NCI-H2227 (cell line): ENCODE results near the gene SPATS2L.

ENCODE experiments used
- DNase-seq: peaks from one replicate; lab custom pipeline; 2025; ENCODE audit not compliant: unreplicated experiment; lab: John Stamatoyannopoulos, UW

The SPATS2L gene

DNA sequence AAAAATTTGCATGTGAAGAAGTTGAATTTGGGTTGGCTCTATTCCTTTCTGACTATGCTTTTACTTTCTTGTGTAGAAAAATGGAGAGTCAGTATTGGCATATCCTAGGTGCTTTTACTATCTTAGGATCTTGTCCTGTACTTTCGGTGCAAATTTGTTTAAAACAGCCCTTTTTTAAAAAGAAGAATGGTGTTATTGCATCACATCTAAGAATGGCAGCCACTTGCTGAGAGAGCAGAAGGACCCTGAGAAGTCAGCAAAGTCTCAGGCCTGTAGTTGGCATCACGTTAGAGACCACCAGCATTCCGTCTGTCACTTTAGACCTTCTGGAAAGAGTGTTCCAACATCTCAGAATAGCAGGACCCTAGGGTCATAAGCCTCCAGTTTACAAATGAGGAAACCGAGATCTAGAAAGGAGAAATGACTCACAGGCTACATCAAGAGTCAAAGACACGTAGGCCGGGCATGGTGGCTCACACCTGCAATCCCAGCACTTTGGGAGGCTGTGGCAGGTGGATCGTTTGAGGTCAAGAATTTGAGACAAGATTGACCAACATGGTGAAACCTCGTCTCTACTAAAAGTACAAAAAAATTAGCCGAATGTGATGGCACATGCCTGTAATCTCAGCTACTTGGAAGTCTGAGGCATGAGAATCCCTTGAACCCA lies 42.5 kb downstream of the SPATS2L start:
- no peak for DNase-seq

- no peak for DNase-seq
Observed at GRCh38 chr2:200349868-200350267, 43.4 kb downstream of the SPATS2L start.

- no peak for DNase-seq
Observed at GRCh38 chr2:200350850-200351285, 44.4 kb downstream of the SPATS2L start.

DNA sequence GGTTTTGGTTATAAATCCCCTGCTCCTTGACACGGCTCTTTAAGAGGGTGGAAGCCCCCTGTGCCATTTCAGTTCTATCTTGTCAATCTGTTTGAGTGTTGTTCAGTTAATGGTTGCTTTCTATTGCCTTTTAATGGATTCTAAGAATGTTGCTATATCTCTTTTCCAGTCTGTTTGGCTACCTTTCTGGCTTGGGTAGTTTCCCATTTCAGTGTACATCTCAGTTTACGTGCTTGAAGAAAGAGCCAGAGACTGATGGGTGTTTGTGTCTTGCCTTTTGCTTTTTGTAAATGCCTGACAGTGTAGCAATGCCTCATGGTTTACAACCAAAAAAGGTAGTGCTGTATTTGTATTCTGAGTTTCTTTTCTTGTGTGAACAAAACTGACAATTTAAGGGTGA lies 45.3 kb downstream of the SPATS2L start:
- DNase-seq: no peak

GRCh38 chr2:200352636-200353035 lies 46.1 kb downstream of the SPATS2L start:
- DNase-seq: no peak

DNA sequence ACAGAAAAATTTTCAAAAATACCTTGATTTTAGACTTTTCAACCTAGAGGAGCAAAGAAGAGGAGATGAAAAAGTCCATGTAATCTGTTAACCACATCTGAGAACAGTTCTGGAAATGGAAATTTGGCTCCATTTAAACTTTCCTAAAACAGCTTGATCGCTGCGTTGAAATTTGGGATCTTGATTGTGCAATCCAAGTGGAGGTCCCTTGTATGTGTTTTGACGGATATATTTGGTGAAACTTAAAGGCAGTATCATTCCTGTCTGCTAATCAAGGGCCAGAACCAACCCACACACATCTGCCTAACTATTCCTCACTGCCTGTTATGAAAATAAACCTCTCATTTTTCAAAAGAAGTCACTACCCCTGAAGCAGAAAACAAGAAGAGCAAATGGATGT lies 46.6 kb downstream of the SPATS2L start:
- DNase-seq: no peak

DNA sequence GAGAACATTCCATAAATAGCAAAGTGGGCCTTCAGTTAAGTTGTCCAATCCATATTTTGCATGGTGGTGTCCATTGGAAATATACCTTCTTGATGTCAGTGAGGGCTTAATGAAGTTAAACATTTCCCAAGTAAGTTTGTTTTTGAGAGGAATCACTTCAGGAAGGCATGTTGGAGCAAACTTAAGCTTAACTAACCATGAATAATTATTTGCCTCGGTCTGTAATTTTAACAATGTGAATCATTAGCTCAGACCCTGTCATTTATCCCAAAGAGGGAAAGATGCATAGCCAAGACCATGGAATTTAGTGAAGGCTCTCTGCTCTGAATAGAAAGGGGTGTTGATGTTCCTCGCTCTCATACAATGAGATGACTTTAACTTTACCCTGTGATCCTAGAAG lies 47.4 kb downstream of the SPATS2L start:
- DNase-seq: no peak

DNA sequence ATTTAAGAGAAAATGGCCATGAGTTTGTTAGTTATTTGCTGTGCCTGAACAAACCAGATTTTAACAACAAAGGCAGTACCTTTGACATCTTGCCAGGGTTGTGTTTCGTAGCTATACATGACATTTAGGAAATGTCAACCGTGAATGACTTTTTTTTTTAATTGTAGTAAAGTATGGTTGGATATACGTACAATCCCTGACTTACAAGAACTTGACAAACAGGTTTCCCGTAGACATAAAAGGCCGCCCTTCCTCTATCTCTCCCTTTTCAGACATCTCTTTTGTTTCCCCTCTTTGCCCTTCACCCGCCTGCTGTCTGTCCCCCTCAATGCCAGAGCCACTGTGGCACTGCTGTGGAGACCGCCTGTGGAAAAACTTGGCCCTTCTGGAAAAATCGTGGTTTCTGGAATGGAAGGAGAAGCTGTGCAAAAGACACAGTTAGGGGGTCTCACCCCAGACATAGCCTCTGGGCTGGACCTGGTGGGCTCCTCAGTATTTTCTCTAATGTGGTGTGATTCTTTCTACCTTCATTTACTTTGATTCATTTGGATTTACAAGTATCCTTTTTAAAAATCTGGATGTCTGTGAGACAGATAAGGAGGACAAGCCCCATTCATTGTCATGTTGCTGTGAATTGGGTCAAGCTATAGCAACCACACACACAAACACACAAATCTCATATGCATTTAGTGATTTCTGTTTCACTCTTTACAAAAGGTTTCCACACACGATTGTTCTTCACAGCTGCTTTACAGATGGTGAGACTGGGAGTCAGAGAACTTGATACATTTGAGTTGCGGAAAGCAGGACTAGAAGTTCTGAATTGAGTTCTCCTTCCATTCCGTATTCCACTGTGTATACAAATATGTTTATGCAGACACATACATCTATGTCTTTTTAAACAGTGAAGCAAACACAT lies 48.6 kb downstream of the SPATS2L start:
- DNase-seq: no peak

GRCh38 chr2:200356321-200356720 lies 49.8 kb downstream of the SPATS2L start:
- DNase-seq: no peak

GRCh38 chr2:200356857-200357384 lies 50.4 kb downstream of the SPATS2L start:
- DNase-seq: no peak

- no peak for DNase-seq
Observed at GRCh38 chr2:200357845-200358244, 51.4 kb downstream of the SPATS2L start.

- no peak for DNase-seq
Observed at GRCh38 chr2:200359552-200359951, 53.1 kb downstream of the SPATS2L start.

DNA sequence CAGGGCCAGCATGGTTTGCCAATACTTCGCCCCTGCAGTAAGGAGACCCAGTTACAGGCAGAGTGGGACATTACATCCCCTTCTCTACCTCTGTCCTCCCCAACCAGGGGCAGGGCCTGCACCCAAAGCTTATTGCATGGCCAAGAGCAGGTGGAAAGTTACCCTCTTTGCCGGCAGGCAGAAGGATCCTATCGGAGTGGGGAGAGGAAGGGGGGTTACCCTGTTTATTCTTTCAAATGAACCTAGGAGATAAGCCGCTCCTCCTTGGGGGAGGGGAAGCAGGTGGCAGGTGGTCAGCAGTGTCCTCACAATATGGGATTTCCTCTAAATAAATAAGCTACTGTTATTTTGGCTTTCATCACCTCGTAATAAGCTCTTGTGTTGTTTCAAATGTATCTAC lies 53.9 kb downstream of the SPATS2L start:
- DNase-seq: no peak

DNA sequence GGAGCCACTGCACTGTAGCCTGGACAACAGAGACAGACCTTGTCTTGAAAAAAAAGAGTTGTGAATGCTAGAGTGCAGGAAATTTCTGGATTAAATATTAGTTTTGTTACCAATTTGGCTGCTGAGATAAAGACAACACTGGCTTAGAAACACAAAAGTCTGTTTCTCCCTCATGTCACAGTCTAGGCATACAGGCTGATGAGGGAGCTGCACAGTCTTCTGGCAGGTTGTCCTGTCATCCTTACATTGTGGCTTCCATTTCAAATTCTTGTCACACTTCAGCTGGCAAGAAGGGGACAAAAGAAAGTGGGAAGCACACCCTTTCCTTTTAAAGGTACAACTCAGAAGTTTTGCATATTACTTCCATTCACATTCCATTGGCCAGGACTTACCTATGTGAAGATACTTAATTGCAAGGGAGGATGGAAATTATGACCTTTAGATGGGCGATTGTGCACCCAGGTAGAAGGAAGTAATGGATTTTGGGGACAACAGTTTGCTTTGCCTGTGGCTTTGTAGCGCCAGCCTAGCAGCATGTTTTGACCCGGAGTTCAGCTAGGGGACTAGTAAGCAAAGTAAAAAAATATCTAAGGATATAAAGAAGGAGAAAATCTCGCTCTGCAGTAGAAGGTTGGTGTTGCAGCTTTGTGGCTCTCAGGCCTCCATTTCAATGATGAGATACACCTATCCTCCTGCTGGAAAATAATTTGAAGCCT lies 55.9 kb downstream of the SPATS2L start:
- DNase-seq: no peak

DNA sequence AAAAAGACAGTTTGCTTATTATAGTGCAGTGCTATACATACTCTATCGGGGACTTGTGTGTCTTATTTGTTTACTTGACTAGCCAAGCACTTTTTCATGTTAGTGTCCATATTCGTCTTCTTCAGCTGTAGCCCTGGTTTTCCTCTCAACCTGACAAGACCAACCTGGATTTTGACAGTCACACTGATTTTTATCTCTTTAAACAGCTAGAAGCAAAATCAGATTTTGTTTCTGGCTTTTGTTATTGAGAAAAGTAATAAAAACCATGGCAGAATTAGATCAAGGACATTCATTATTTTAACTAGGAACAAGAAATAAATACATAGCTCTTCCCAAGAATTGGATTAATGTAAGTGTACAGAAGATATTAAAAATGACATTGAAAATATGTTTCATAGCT lies 56.8 kb downstream of the SPATS2L start:
- DNase-seq: no peak

DNA sequence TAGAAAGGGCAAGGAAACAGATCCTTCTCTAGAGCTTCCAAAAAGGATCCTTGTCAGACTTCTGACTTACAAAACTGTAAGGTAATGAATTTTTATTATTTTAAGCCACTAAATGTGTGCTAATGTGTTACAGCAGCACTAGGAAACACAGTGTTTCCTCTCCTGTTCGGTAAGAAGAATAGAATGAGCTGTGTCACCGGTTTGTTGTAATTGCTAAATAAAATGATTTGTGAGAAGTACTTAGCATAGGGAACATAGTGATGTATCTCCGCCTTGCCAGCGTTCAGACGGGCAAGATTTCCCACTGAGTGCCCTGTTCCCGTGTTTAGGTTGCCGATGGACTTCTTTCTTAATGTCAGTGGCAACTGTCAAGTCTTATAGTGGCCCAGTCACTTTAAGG lies 57.6 kb downstream of the SPATS2L start:
- DNase-seq: no peak

DNA sequence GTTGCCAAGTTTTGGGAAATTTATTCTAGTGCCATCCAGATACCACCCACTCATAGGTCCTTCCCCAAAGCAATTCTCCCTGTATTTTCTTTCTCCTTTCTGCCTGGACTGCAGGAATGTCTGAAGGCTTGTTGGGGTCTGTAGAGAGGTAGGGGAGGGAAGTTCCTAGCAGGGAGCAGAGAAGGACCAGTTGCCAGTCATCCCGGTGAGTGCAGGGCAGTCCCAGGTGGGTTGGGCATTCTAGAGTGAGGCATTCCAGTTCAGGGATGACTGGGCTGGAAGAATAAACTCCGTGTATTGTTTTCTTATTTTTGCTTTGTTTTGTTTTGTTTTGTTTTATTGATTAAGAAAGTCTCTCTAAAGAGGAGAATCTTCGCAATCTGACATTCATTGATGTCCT lies 58.1 kb downstream of the SPATS2L start:
- no peak for DNase-seq

DNA sequence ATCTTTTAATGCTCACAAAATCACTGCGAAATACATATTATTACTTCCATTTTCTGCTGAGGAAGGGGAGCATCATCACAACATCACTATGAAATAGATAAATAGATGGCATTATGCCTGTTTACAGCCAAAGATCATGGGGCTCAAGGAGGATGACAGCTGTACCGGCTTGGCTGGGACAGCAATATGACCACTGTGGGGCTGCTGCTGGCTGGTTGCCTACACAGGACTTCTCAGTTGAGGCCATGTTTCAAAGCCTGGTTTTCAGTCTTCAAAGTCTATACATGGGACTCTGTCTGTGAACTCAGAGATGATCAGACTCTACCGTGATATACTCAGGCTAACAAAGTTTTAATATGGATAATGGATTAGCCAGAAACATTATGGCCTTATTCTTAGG lies 58.7 kb downstream of the SPATS2L start:
- no peak for DNase-seq

DNA sequence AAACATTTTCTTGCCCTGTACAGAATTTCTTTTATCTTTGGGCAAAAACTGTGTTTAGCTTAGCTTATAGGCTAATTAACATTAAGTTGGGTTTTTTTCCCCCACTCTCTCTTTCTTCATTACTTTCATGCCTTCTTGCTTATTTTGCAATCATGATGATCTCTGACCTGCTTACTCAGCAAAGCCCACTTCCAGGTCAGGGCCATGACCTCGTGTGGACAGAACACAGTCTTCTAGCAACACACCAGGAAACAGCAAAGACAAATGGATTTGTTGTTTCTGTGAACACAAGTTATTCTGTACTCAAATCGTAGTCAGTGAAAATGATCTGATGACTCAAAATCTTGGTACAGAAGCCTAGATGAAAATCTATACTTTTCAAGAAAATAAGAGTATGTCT lies 60.7 kb downstream of the SPATS2L start:
- DNase-seq: no peak

- DNase-seq: no peak
Observed at GRCh38 chr2:200369886-200370285, 63.4 kb downstream of the SPATS2L start.

GRCh38 chr2:200373231-200373630 lies 66.7 kb downstream of the SPATS2L start:
- no peak for DNase-seq
